ENCODE results near the gene COPS2. TPM values are rescaled to one million over a fixed set of nuclear protein-coding genes. Genes with fewer than 3 reads are reported as not detected.
A peak's percentile ranks its signal among the peaks of the same experiment; 100 is the strongest.
"Not testable (repeated sequence)": the region's sequence is repeated elsewhere in the genome, so short reads cannot be mapped to it uniquely, and the experiment has no call there.

Gene COPS2
- total RNA-seq, 1 donor from 2014 or later: 71.6 TPM

DNA sequence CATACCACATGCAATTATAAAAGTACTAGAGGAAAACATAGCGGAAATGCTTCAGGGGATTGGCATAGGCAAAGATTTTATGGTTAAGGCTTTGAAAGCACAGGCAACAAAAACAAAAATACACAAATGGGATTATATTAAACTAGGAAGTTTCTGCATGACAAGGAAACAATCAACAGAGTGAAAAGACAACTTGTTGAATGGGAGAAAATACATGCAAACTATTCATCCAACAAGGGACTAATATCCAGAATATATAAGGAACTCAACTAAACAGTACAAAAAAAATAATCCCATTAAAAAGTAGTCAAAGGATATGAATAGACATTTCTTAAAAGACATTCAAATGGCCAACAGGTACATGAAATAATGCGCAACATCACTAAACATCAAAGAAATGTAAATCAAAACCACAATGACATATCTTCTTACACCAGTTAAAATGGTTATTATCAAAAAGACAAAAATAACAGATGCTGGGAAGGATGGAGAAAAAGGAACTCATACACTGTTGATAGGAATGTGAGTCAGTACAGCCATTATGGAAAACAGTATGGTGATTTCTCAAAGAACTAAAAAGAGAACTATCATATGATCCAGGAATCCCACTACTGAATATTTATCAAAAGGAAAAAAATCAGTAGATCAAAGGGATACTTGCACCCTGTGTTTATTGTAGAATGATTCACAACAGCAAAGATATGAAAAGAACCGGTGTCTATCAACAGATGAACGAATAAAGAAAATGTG lies 39.1 kb downstream of the COPS2 start:
- intact Hi-C loops (cut with DNase I): no loop called here
- DNase-seq (ENCODE audit: low spot score): no peak

DNA sequence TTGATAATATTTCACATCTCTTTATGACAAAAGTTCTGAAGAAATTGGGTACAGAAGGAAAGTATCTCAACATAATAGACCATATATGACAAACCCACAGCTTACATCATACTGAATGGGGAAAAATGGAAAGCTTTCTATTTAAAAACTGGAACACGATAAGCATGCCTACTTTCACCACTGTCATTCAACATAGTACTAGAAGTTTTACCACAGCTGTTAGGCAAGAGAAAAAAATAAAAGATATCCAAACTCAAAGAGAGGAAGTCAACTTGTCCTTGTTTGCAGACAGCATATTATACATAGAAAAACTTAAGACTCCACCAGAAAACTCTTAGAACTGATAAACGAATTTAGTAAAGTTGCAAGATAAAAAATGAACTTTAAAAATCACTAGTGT lies 40.3 kb downstream of the COPS2 start:
- no peak for DNase-seq (ENCODE audit: low spot score)
- intact Hi-C loops (cut with DNase I): no loop called here

GRCh38 chr15:49110158-49110944 lies 45.0 kb downstream of the COPS2 start:
- DNase-seq (ENCODE audit: low spot score): peak; percentile 68

GRCh38 chr15:49103002-49103401 lies 52.4 kb downstream of the COPS2 start:
- no peak for DNase-seq (ENCODE audit: low spot score)

More at GRCh38 chr15:49110158-49110944, 45.0 kb downstream of the COPS2 start:
- intact Hi-C loops (cut with DNase I): no loop called here

GRCh38 chr15:49101536-49101935 lies 53.9 kb downstream of the COPS2 start:
- intact Hi-C loops (cut with DNase I): no loop called here
- DNase-seq (ENCODE audit: low spot score): no peak

More at GRCh38 chr15:49103002-49103401, 52.4 kb downstream of the COPS2 start:
- intact Hi-C loops (cut with DNase I): no loop called here

- DNase-seq (ENCODE audit: low spot score): no peak
Measured at GRCh38 chr15:49096090-49096750, 59.2 kb downstream of the COPS2 start.

GRCh38 chr15:49094923-49095322 lies 60.5 kb downstream of the COPS2 start:
- intact Hi-C loops (cut with DNase I): no loop called here
- no peak for DNase-seq (ENCODE audit: low spot score)

More at GRCh38 chr15:49096090-49096750, 59.2 kb downstream of the COPS2 start:
- intact Hi-C loops (cut with DNase I): no loop called here

GRCh38 chr15:49093252-49094105 lies 61.9 kb downstream of the COPS2 start:
- DNase-seq (ENCODE audit: low spot score): no peak
- intact Hi-C loops (cut with DNase I): no loop called here

DNA sequence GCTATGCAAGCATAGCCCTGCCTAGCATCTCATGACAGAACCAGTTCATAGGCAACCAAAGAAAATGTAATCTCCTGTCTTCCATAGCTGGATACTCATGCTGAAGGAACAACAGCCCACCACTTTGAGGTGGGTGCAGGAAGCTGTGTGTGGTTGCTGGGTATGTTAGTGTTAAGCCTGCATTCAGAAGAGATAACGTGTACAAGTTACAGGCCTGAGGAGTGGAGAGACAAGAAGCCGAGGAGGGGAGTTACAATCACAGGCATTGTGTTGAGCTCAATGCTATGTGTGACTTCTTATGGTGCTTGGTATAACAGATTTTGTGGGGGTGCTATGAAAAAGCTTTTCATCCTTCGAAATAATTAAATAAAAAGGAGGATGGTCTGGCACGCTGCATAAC lies 66.4 kb downstream of the COPS2 start:
- intact Hi-C loops (cut with DNase I): no loop called here
- no peak for DNase-seq (ENCODE audit: low spot score)

- intact Hi-C loops (cut with DNase I): no loop called here
- DNase-seq (ENCODE audit: low spot score): no peak
Measured at GRCh38 chr15:49085696-49086459, 69.5 kb downstream of the COPS2 start.

GRCh38 chr15:49084285-49084570 lies 71.2 kb downstream of the COPS2 start:
- DNase-seq (ENCODE audit: low spot score): no peak
- intact Hi-C loops (cut with DNase I): no loop called here

- intact Hi-C loops (cut with DNase I): no loop called here
- no peak for DNase-seq (ENCODE audit: low spot score)
Measured at GRCh38 chr15:49083401-49084284, 71.8 kb downstream of the COPS2 start.

DNA sequence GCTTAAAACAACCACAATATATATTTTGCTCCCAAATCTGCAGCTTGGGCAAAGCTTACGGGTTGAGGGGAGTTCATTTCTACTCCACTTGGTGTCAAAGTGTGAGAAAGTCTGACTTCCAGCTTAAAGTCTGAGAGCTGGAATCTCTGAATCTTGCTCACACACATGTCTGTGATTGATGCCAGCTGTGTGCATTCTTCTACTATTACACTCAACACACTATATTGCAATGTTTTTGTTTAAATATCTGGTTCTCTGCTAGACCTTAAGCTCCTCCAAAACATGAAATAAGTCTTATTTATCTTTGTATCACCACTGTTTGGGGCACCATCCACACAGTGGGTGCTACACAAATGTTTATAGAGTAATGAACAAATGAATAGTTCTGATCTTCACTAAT lies 72.4 kb downstream of the COPS2 start:
- DNase-seq (ENCODE audit: low spot score): no peak
- intact Hi-C loops (cut with DNase I): no loop called here

- intact Hi-C loops (cut with DNase I): no loop called here
- DNase-seq (ENCODE audit: low spot score): no peak
Measured at GRCh38 chr15:49079340-49080039, 75.9 kb downstream of the COPS2 start.

GRCh38 chr15:49075881-49076280 lies 79.5 kb downstream of the COPS2 start:
- DNase-seq (ENCODE audit: low spot score): no peak
- intact Hi-C loops (cut with DNase I): no loop called here

DNA sequence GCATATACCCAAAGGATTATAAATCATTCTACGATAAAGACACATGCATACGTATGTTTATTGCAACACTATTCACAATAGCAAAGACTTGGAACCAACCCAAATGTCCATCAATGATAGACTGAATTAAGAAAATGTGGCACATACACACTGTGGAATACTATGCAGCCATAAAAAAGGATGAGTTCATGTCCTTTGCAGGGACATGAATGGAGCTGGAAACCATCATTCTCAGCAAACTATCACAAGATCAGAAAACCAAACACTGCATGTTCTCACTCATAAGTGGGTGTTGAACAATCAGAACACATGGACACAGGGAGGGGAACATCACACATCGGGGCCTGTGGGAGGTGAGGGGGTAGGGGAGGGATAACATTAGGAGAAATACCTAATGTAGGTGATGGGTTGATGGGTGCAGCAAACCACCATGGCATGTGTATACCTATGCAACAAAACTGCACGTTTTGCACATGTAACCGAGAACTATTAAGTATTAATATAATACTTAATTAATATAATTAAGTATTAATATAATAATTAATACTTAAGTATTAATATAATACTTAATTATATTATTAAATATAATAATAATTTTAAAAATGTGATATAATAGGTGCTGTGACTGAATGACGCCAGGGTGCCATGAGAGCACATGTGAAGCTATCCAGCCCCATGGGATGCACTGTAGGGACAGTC lies 80.7 kb downstream of the COPS2 start:
- intact Hi-C loops (cut with DNase I); DNase-seq (ENCODE audit: low spot score): not testable (repeated sequence)

All from cardiac septum (tissue), 1 donor.